SU-DHL-6 (cell line): ENCODE measurements around the gene ARL1.
"Not testable (repeated sequence)": the region's sequence is repeated elsewhere in the genome, so short reads cannot be mapped to it uniquely, and the experiment has no call there.

Source experiments
- CTCF ChIP-seq: fragments of 200-600 bp; sonication (generic); IDR thresholded peaks from one replicate; pipeline ENCODE4 v1.5.1; 2017; ENCODE audit warnings: antibody characterized with exemption, mild to moderate bottlenecking, low read length, moderate library complexity; ENCODE audit not compliant: insufficient read depth, poor library complexity, severe bottlenecking
- EZH2phosphoT487 ChIP-seq: fragments of 200-600 bp; sonication (generic), shearing (Covaris generic); conservative IDR thresholded peaks from 2 replicates; pipeline ENCODE4 v1.6.1; 2018; ENCODE audit warnings: mild to moderate bottlenecking, antibody characterized with exemption, low read length, moderate library complexity, mixed read lengths

GRCh38 chr12:101410169-101410568, 2.6 kb upstream of the ARL1 start:
- TF ChIP-seq CTCF, EZH2phosphoT487: not testable (repeated sequence)
